Thoracic aorta (tissue), 2 donors: Measurements from ENCODE around the gene TRIP11. TPM values are rescaled to one million over a fixed set of nuclear protein-coding genes. Genes with fewer than 3 reads are reported as not detected.
A peak's percentile ranks its signal among the peaks of the same experiment; 100 is the strongest.

Experiments
- ATAC-seq: fragments of 150-250 bp; one replicate; pipeline ENCODE4 v1.8.0; 2017; ENCODE audit warnings: low read depth; ENCODE audit not compliant: insufficient number of reproducible peaks, low FRiP score
- DNase-seq: peaks from one replicate; pipeline ENCODE4 v3.0.0-alpha.2; 2020; ENCODE audit warnings: low spot score
- H3K27ac ChIP-seq, 2 donors: fragments of 200-600 bp; sonication (generic); 1 replicate in 1 of 2; 2 replicates in 1 of 2; pipeline ENCODE4 v1.5.1; 2016; ENCODE audit warnings: mild to moderate bottlenecking in 2 of 2, moderate library complexity in 2 of 2
- H3K27me3 ChIP-seq: fragments of 200-600 bp; sonication (generic); replicated peaks from 2 replicates; pipeline ENCODE4 v1.6.0; 2016; ENCODE audit warnings: mild to moderate bottlenecking; ENCODE audit not compliant: insufficient read depth
- H3K36me3 ChIP-seq: fragments of 200-600 bp; sonication (generic); one replicate; pipeline ENCODE4 v1.5.1; 2016
- H3K4me1 ChIP-seq, 2 donors: fragments of 200-600 bp; sonication (generic); 1 replicate in 1 of 2; 2 replicates in 1 of 2; pipeline versions ENCODE4 v1.5.1 to v1.6.0; 2016; ENCODE audit warnings: low read depth in 2 of 2, mild to moderate bottlenecking in 1 of 2; ENCODE audit not compliant: control insufficient read depth in 1 of 2
- H3K4me3 ChIP-seq: fragments of 200-600 bp; sonication (generic); 2 replicates; pipeline ENCODE4 v1.5.1; 2016; ENCODE audit warnings: mild to moderate bottlenecking
- H3K9me3 ChIP-seq: fragments of 200-600 bp; sonication (generic); 2 replicates; pipeline ENCODE4 v1.5.1; 2016
- total RNA-seq, 2 donors: library from RNA; depleted of rRNA; stranded (reverse); fragments of >200 nt; gene quantifications; one replicate each; pipeline versions ENCODE4 v1.1.0 to v1.2.3, GENCODE V29; 2016
- TF ChIP-seq, protein P1 (sequence below): fragments of 200-600 bp; sonication (generic); IDR thresholded peaks from one replicate; pipeline ENCODE4 v1.5.1; 2019; ENCODE audit warnings: antibody characterized with exemption

Gene TRIP11
- total RNA-seq, 2 donors from 2014 or later: 31.9 to 36.8 TPM

DNA sequence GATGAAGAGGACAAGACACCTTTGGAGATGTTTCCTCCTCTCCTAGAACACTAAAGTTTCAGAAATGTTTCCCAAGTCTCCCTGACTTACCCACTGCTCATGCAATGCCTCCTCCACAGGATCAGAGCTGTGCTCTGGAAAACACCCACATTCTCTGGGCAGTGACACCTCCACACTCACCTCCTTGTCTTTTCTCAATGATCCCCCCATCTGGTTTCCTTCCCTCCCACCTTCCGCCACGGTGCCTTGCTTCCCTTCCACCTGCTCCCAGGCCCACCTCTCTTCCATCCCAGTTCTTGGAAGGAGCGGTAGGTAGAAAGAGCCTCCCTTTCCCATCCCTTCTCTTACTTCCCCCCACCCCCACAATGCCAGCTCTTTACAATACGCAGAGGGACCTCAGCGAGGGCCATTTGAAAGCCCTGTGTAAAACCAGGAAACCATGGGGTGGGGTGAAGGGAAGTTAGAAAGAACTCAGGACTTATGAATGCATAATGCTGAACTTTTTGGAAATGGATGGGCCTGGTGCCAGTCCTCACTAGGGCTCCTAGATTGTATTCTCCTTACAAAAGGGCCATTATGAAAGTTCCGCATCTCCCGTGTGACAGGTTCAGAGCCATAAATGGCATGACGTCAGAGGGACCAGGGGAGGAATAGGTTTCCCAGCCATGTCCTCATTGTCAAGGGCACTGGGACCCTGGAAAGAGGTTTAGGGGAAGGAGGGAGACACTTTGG, 105.1 kb downstream of the TRIP11 start:
- H3K9me3 ChIP-seq: no peaks in the 10 kb centered on the region
- ATAC-seq (no peak), DNase-seq (no peak)
- H3K4me3 ChIP-seq: no peak overlapping the region
- no peaks in the 10 kb centered on the region for H3K27me3 ChIP-seq
- peaks cover 39 to 97% of the 10 kb centered on the region in 2 donors for H3K4me1 ChIP-seq
- H3K36me3 ChIP-seq: peaks cover 51% of the 10 kb centered on the region
- H3K27ac ChIP-seq: peak overlapping the region; percentile 46 to 88
- TF ChIP-seq, protein P1, sequence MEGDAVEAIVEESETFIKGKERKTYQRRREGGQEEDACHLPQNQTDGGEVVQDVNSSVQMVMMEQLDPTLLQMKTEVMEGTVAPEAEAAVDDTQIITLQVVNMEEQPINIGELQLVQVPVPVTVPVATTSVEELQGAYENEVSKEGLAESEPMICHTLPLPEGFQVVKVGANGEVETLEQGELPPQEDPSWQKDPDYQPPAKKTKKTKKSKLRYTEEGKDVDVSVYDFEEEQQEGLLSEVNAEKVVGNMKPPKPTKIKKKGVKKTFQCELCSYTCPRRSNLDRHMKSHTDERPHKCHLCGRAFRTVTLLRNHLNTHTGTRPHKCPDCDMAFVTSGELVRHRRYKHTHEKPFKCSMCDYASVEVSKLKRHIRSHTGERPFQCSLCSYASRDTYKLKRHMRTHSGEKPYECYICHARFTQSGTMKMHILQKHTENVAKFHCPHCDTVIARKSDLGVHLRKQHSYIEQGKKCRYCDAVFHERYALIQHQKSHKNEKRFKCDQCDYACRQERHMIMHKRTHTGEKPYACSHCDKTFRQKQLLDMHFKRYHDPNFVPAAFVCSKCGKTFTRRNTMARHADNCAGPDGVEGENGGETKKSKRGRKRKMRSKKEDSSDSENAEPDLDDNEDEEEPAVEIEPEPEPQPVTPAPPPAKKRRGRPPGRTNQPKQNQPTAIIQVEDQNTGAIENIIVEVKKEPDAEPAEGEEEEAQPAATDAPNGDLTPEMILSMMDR: no peak

GRCh38 chr14:91931478-91932088, 108.3 kb downstream of the TRIP11 start:
- ATAC-seq (peak; percentile 45), DNase-seq (peak; percentile 31)
- TF ChIP-seq, protein P1: peak; percentile 17
- peaks cover 60 to 99% of the 10 kb centered on the region in 2 donors for H3K4me1 ChIP-seq
- no peaks in the 10 kb centered on the region for H3K27me3 ChIP-seq
- peak overlapping the region; percentile 86 to 88 for H3K27ac ChIP-seq
- H3K36me3 ChIP-seq: peaks cover 35% of the 10 kb centered on the region
- H3K4me3 ChIP-seq: peak overlapping the region; percentile 46
- no peaks in the 10 kb centered on the region for H3K9me3 ChIP-seq

DNA sequence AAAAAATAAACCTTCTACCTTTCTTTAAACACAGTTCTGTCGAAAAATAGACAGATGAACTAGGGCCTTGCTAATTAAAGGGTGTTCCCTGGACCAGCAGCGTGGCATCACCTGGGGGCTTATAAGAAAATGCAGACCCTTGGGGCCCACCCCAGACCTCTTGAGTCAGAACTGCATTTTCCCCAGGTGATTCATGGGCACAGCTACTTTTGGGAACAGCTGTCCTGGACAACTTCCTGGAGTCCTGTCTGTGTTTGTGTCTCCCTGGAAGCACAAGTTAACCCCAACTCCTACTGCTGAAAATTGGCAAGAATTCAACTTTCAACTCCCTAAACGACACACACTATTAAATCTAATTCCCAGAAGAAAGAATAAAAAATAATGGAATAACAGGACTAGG, 110.2 kb downstream of the TRIP11 start:
- DNase-seq: no peak
- Histone ChIP-seq H3K36me3 (peaks cover 24% of the 10 kb centered on the region), H3K4me1 (peaks cover 67 to 99% of the 10 kb centered on the region in 2 donors), H3K27ac (peak overlapping the region; percentile 86 to 88), H3K4me3 (no peak overlapping the region), H3K27me3 (no peaks in the 10 kb centered on the region), H3K9me3 (no peaks in the 10 kb centered on the region)
- ATAC-seq: no peak
- TF ChIP-seq, protein P1: no peak

GRCh38 chr14:91927800-91928199, 112.1 kb downstream of the TRIP11 start:
- H3K27ac ChIP-seq: peak overlapping the region; percentile 86 to 88
- no peak for DNase-seq
- ATAC-seq: peak; percentile 38
- H3K36me3 ChIP-seq: peaks cover 14% of the 10 kb centered on the region
- peak overlapping the region; percentile 10 for H3K4me3 ChIP-seq
- no peaks in the 10 kb centered on the region for H3K9me3 ChIP-seq
- no peaks in the 10 kb centered on the region for H3K27me3 ChIP-seq
- H3K4me1 ChIP-seq: peaks cover 71 to 100% of the 10 kb centered on the region in 2 donors
- TF ChIP-seq, protein P1: no peak

- DNase-seq (no peak), ATAC-seq (no peak)
- Histone ChIP-seq H3K4me1 (peaks cover 75 to 100% of the 10 kb centered on the region in 2 donors), H3K27me3 (no peaks in the 10 kb centered on the region), H3K36me3 (peaks cover 14% of the 10 kb centered on the region), H3K27ac (peak overlapping the region; percentile 86 to 88), H3K9me3 (no peaks in the 10 kb centered on the region), H3K4me3 (no peak overlapping the region)
- TF ChIP-seq, protein P1: no peak
Observed at GRCh38 chr14:91927191-91927590, 112.7 kb downstream of the TRIP11 start.
